Left lobe of liver (tissue), 2 donors: Measurements from ENCODE around the gene CCDC148. TPM values are rescaled to one million over a fixed set of nuclear protein-coding genes. Genes with fewer than 3 reads are reported as not detected.
"Not testable (repeated sequence)": the region's sequence is repeated elsewhere in the genome, so short reads cannot be mapped to it uniquely, and the experiment has no call there.

Source experiments
- ATAC-seq: fragments of 200-7000 bp; cut with Tn5 transposase; one replicate; pipeline ENCODE4 v1.9.1; 2020; ENCODE audit warnings: mild to moderate bottlenecking, moderate library complexity
- DNase-seq: peaks from one replicate; pipeline ENCODE4 v3.0.0-alpha.2; 2020; ENCODE audit warnings: low spot score
- total RNA-seq: library from RNA; stranded (reverse); gene quantifications from one replicate; pipeline ENCODE4 v1.2.1, GENCODE V29; 2021
- donor health status: DM: no; HTN: no; CAD: no; lungs with moderate emphysema.
- donor health status: DM: no; HTN: yes; CAD: no.

The CCDC148 gene
- total RNA-seq, 1 donor from 2014 or later: 0.18 TPM

GRCh38 chr2:158443606-158444005 is 12.9 kb downstream of the CCDC148 start:
- DNase-seq (no peak), ATAC-seq (no peak)

GRCh38 chr2:158439062-158439461 is 17.5 kb downstream of the CCDC148 start:
- not testable (repeated sequence) for ATAC-seq, DNase-seq

DNA sequence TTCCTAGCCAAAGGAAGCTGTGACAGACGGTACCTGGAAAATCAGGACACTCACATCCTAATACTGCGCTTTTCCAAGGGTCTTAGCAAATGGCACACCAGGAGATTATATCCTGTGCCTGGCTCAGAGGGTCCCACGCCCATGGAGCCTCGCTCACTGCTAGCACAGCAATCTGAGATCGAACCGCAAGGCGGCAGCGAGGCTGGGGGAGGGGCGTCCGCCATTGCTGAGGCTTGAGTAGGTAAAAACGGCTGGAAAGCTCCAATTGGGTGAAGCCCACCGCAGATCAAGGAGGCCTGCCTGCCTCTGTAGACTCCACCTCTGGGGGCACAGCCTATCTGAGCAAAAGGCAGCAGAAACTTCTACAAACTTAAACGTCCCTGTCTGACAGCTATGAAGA is 22.8 kb downstream of the CCDC148 start:
- ATAC-seq, DNase-seq: not testable (repeated sequence)

DNA sequence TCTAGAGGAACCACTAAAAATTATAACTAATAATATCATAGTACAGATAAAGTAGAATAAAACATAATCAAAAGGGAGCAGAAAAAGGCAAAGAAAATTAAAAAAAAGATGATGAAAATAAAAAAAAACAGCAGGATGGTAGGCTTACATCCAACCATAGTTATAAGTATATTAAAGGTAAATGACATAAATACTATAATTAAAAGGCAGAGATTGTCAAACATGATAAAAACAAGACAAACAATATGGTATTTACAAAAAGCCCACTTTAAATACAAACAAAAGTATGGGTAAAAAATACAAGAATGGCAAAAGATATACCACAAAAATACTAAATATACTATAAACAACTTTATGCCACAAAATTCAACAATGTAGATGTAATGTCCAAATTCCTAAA is 24.4 kb downstream of the CCDC148 start:
- no peak for DNase-seq
- ATAC-seq: no peak

GRCh38 chr2:158414538-158414937 is 42.0 kb downstream of the CCDC148 start:
- no peak for ATAC-seq
- DNase-seq: no peak

- DNase-seq: no peak
- ATAC-seq: no peak
Observed at GRCh38 chr2:158413581-158413980, 43.0 kb downstream of the CCDC148 start.

DNA sequence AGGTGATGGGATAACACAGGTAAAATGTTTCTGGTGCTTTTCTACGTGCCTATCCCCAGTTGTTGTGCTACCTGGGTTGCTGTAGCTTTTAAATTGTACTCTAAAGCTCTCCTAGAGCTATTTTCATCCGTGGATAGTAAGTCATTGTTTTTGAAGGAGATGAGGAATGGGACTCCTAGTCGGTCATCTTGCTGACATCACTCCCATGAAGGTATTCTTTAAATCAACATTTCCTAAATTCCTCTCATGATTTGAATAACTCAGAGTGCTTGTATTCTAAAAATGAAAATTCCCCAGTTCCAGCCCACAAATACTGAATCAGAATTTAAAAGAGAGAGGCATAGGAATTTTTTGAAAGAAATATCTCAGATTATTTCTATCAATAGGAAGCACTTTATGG is 44.3 kb downstream of the CCDC148 start:
- DNase-seq (no peak), ATAC-seq (no peak)

GRCh38 chr2:158411748-158412147 is 44.8 kb downstream of the CCDC148 start:
- ATAC-seq (no peak), DNase-seq (no peak)

DNA sequence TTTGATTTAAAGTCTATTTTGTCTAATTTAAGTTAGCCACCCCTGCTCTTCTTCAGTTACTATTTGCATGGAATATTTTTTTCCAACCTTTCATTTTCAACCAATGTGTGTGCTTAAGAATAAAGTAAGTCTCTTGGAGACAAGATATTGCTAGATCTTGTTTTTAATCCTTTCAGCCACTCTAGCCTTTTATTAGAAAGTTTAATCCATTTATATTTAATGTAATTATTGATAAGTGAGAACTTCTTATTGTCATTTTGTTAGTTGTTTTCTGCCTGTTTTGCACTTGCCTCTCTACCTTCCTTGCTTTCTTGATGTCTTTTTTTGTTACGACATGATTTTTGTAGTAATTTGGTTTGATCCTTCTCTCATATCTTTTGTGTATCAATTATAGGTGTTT is 46.4 kb downstream of the CCDC148 start:
- no peak for ATAC-seq
- no peak for DNase-seq

DNA sequence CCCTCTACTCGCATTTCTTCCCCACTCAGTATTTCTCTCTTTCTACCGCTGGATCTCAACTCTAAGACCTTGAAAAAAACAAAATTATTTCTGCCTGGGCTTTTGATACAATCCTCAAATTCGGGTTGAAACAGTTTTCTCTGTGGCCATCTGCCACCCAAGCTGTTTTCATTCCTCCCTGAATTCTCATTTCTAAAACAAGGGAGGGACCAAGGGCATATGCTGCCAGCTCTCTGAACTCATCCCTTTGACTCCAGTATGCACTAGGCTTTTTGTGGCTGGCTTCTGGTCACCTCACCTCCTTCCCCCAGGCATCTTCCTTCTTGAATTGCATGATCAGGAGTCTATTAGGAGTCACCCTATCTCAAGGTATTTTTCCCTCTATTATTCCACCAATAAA is 49.5 kb downstream of the CCDC148 start:
- no peak for ATAC-seq
- no peak for DNase-seq

GRCh38 chr2:158405341-158405740 is 51.2 kb downstream of the CCDC148 start:
- ATAC-seq (no peak), DNase-seq (no peak)

GRCh38 chr2:158403237-158403636 is 53.3 kb downstream of the CCDC148 start:
- no peak for ATAC-seq

GRCh38 chr2:158402665-158403064 is 53.9 kb downstream of the CCDC148 start:
- ATAC-seq (no peak), DNase-seq (no peak)

More at GRCh38 chr2:158403237-158403636, 53.3 kb downstream of the CCDC148 start:
- no peak for DNase-seq

GRCh38 chr2:158395166-158395565 is 61.4 kb downstream of the CCDC148 start:
- no peak for DNase-seq
- no peak for ATAC-seq

- ATAC-seq: no peak
- no peak for DNase-seq
Observed at GRCh38 chr2:158394453-158394852, 62.1 kb downstream of the CCDC148 start.

- ATAC-seq (no peak), DNase-seq (no peak)
Observed at GRCh38 chr2:158393886-158394285, 62.7 kb downstream of the CCDC148 start.

DNA sequence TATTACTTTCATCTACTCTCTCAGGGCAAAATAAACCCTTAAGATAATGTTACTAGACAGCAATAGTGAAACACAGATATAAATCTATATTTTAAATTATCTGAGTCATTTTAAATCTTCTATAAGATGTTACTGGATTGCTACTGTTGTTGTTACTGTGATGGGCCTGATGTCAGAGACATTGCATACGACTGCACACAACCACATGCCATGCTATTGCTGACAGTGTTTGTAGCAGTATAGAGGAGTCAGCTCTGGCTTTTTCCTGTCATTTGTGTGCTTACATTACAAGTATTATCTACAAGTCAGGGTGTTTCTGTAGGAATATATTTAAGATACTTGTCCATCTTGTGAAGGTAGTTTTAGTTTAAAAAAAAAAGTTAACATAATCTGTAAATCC is 63.9 kb downstream of the CCDC148 start:
- ATAC-seq (no peak), DNase-seq (no peak)

GRCh38 chr2:158391876-158392275 is 64.7 kb downstream of the CCDC148 start:
- DNase-seq (no peak), ATAC-seq (no peak)

GRCh38 chr2:158391361-158391760 is 65.2 kb downstream of the CCDC148 start:
- ATAC-seq (no peak), DNase-seq (no peak)

GRCh38 chr2:158388159-158388558 is 68.4 kb downstream of the CCDC148 start:
- no peak for DNase-seq
- no peak for ATAC-seq

DNA sequence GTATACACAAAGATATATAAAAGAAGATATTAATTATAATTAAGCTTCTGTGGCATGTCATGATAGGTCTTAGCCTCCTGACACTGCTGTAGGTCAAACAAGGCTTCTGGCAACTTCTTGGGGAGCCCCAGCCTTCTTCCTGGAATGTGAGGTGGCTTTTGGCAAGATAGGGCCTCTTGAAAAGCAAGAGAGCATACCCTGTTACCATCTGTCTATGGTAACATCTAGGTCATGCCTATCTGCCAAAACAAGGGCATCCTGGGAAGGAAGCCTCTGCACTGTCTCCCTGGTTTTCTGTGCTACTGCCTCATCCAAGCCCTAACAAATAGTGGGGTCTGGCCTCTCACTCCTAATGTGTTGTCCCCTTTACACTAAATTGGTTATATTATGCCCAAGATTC is 70.9 kb downstream of the CCDC148 start:
- no peak for DNase-seq

GRCh38 chr2:158381978-158382377 is 74.6 kb downstream of the CCDC148 start:
- no peak for DNase-seq
- ATAC-seq: no peak

More for the DNA sequence above, 70.9 kb downstream of the CCDC148 start:
- ATAC-seq: no peak

DNA sequence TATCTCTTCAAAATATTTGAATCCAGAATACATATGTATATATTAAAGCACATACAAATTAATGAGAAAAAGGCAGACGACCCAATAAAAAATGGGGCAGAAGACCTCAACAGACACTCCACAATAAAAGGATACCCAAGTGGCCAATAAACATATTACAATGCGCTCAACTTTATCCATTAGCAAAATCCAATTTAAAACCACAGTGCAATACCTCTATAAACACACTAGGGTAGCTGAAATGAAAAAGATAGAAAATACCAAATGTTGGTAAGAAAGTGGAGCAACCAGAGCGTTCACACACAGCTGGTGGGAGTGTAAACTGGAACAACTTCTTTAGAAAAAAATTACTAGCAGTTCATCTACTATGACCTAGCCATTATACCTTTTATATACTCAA is 75.3 kb downstream of the CCDC148 start:
- no peak for DNase-seq
- no peak for ATAC-seq

GRCh38 chr2:158380746-158381145 is 75.8 kb downstream of the CCDC148 start:
- ATAC-seq (no peak), DNase-seq (no peak)
